K562 (cell line): Measurements from ENCODE around the gene CAMK2D. TPM values are rescaled to one million over a fixed set of nuclear protein-coding genes. Genes with fewer than 3 reads are reported as not detected.

ENCODE experiments used
- CHD4 ChIP-seq: fragments of 200-600 bp; sonication (generic); IDR thresholded peaks from 3 replicates; pipeline ENCODE4 v1.6.1; 2012; ENCODE audit warnings: low read depth, mild to moderate bottlenecking, mixed read lengths, low read length, inconsistent platforms; ENCODE audit not compliant: insufficient read depth, insufficient replicate concordance, poor library complexity, severe bottlenecking
- SP2 ChIP-seq: IDR thresholded peaks from 2 replicates; pipeline ENCODE4 v1.6.1; 2011; ENCODE audit warnings: mild to moderate bottlenecking, low read depth, low read length, moderate library complexity; ENCODE audit not compliant: poor library complexity, severe bottlenecking; ENCODE audit errors: extremely low read depth
- TAF1 ChIP-seq: IDR thresholded peaks from 2 replicates; pipeline ENCODE4 v1.6.1; 2011; ENCODE audit warnings: mild to moderate bottlenecking, low read length, moderate library complexity; ENCODE audit not compliant: insufficient read depth, control insufficient read depth, severe bottlenecking; ENCODE audit errors: extremely low read depth
- TOE1 ChIP-seq, 2 experiments: fragments of 450-650 bp in 1 of 2; sonication (generic) in 1 of 2; formaldehyde crosslinking in 1 of 2; IDR thresholded peaks; 2 replicates each; pipeline versions ENCODE4 v1.7.1 to v1.8.0; 2016 to 2022; ENCODE audit warnings: borderline replicate concordance in 2 of 2, mild to moderate bottlenecking in 2 of 2, antibody characterized with exemption in 1 of 2, inconsistent platforms in 1 of 2, low read depth in 1 of 2, missing genetic modification reagents in 1 of 2, moderate library complexity in 1 of 2
- ZBTB49 ChIP-seq: sonication (generic); formaldehyde crosslinking; IDR thresholded peaks from 2 replicates; pipeline ENCODE4 v1.8.0; 2022; ENCODE audit warnings: missing genetic modification reagents, mild to moderate bottlenecking, borderline replicate concordance
- ZNF347 ChIP-seq: fragments of 450-650 bp; formaldehyde crosslinking; IDR thresholded peaks from 2 replicates; pipeline ENCODE4 v1.4.0; 2020; ENCODE audit warnings: low read depth, mild to moderate bottlenecking, moderate library complexity
- ZNF431 ChIP-seq: sonication (generic); formaldehyde crosslinking; IDR thresholded peaks from 2 replicates; pipeline ENCODE4 v1.8.0; 2022; ENCODE audit warnings: mild to moderate bottlenecking, missing genetic modification reagents
- ZNF655 ChIP-seq: fragments of 250-450 bp; sonication (Bioruptor Pico); IDR thresholded peaks from 2 replicates; pipeline ENCODE4 v1.5.0; 2021
- ZNF766 ChIP-seq: fragments of 200-800 bp; sonication (Bioruptor generic); conservative IDR thresholded peaks from 2 replicates; pipeline ENCODE4 v1.6.1; 2016; ENCODE audit warnings: missing genetic modification characterization, missing compliant biosample characterization
- polyA plus RNA-seq, 8 experiments: library from polyadenylated mRNA; depleted of rRNA in 4 of 8; stranded (reverse) in 5 of 8; unstranded in 3 of 8; fragments of >200 nt; fragmentation: Nextera tagmentation in 2 of 8; fragmentation: Illumina TruSeq in 1 of 8; extraction: Ambion mirVana in 2 of 8; extraction: Trizol in 1 of 8; gene quantifications; 2 replicates each; pipeline versions ENCODE4 v1.2.1 to v1.2.3, GENCODE V29; 2011 to 2014; ENCODE audit warnings: inconsistent platforms in 1 of 8, missing spikeins in 1 of 8
- total RNA-seq, 7 experiments: library from RNA; depleted of rRNA in 6 of 7; stranded (reverse); fragments of >200 nt in 6 of 7; fragmentation: Illumina TruSeq in 2 of 7; extraction: Trizol in 2 of 7; gene quantifications; 2 replicates each; pipeline versions ENCODE4 v1.2.1 to v1.2.3, GENCODE V29; 2011 to 2021; ENCODE audit warnings: low replicate concordance in 1 of 7

Gene CAMK2D
- total and polyA plus RNA-seq, 9 of the 15 experiments (the other 6 are each of a cell fraction or from before 2014, with no cell fraction given): 0.01 to 0.33 (median 0.04) TPM; not detected in 2

- TF ChIP-seq TOE1 (IDR thresholded peaks at IDR 0.05; ENCODE audit: borderline replicate concordance) (no peak), TOE1 (CRISPR knock-in tag; IDR thresholded peaks at IDR 0.05; ENCODE audit: borderline replicate concordance, low read depth) (no peak), ZNF766 (CRISPR knock-in tag) (no peak), ZNF347 (CRISPR knock-in tag) (no peak), TAF1 (no peak), ZNF431 (CRISPR knock-in tag) (no peak), CHD4 (no peak), SP2 (no peak), ZNF655 (CRISPR knock-in tag) (no peak), ZBTB49 (CRISPR knock-in tag) (no peak)
- TF ChIP-seq, all 486 proteins: peak for 0
Observed at GRCh38 chr4:113759696-113760093, 1.8 kb downstream of the CAMK2D start (continued).
